ENCODE data around the gene CATSPER1.

CATSPER1 gene

GRCh38 chr11:65968600-65969482 is 57.4 kb downstream of the CATSPER1 start:
- DNase-seq (ENCODE audit: low spot score): no peak

GRCh38 chr11:65967329-65967934 is 58.8 kb downstream of the CATSPER1 start:
- no peak for DNase-seq (ENCODE audit: low spot score)
